Heart left ventricle (tissue), 16 donors: ENCODE results near the gene SLC44A5. TPM values are rescaled to one million over a fixed set of nuclear protein-coding genes. Genes with fewer than 3 reads are reported as not detected.

ENCODE experiments used
- ATAC-seq, 4 donors: fragments of 200-7000 bp; cut with Tn5 transposase; one replicate each; pipeline ENCODE4 v1.9.1; 2020 to 2022; ENCODE audit warnings: moderate library complexity in 4 of 4, mild to moderate bottlenecking in 3 of 4, moderate number of reproducible peaks in 1 of 4
- DNase-seq, 5 donors: peaks; one replicate each; pipeline ENCODE4 v3.0.0-alpha.2; 2020
- H3K27ac ChIP-seq, 12 donors: fragments of 200-600 bp; sonication (generic) in 4 of 12; one replicate each; pipeline versions ENCODE4 v1.5.0 to v1.8.0; 2016 to 2022; ENCODE audit warnings: mild to moderate bottlenecking in 2 of 12
- H3K27me3 ChIP-seq, 9 donors: fragments of 200-600 bp; sonication (generic) in 2 of 9; one replicate each; pipeline versions ENCODE4 v1.5.1 to v1.8.0; 2016 to 2022; ENCODE audit warnings: mild to moderate bottlenecking in 3 of 9
- H3K36me3 ChIP-seq, 9 donors: fragments of 200-600 bp; sonication (generic) in 2 of 9; one replicate each; pipeline versions ENCODE4 v1.5.0 to v1.8.0; 2018 to 2022; ENCODE audit warnings: mild to moderate bottlenecking in 2 of 9
- H3K4me1 ChIP-seq, 12 donors: fragments of 200-600 bp; sonication (generic) in 4 of 12; one replicate each; pipeline versions ENCODE4 v1.5.0 to v1.8.0; 2016 to 2022; ENCODE audit warnings: mild to moderate bottlenecking in 3 of 12
- H3K4me3 ChIP-seq, 12 donors: fragments of 200-600 bp; sonication (generic) in 4 of 12; one replicate each; pipeline versions ENCODE4 v1.5.0 to v1.8.0; 2017 to 2022; ENCODE audit warnings: mild to moderate bottlenecking in 9 of 12, moderate library complexity in 4 of 12
- H3K9me3 ChIP-seq, 12 donors: fragments of 200-600 bp; sonication (generic) in 4 of 12; one replicate each; pipeline versions ENCODE4 v1.5.0 to v1.8.0; 2016 to 2022; ENCODE audit warnings: mild to moderate bottlenecking in 1 of 12
- CTCF ChIP-seq, 12 donors: fragments of 200-600 bp; sonication (generic) in 4 of 12; IDR thresholded peaks; one replicate each; pipeline versions ENCODE4 v1.5.0 to v1.8.0; 2018 to 2022; ENCODE audit warnings: antibody characterized with exemption in 12 of 12, mild to moderate bottlenecking in 5 of 12
- POLR2A ChIP-seq, 2 donors: fragments of 450-650 bp; IDR thresholded peaks; one replicate each; pipeline ENCODE4 v1.6.1; 2017; ENCODE audit warnings: antibody characterized with exemption in 2 of 2, mild to moderate bottlenecking in 2 of 2, moderate library complexity in 2 of 2
- WGBS, 4 donors: extraction: QIAGEN DNeasy Blood & Tissue Kit in 2 of 4; methylation state at CpG; one replicate each; pipeline versions ENCODE4 v1.1.5 to v1.1.7; 2013 to 2018; 5-methylcytosine and 5-hydroxymethylcytosine counted together
- intact Hi-C, 10 donors: fragments of 100-400 bp; cut with DNase I; formaldehyde crosslinking; loops; one replicate each; pipeline versions ENCODE4 v1.11.1 to v1.14.2; 2022
- polyA plus RNA-seq, 2 donors: library from polyadenylated mRNA; stranded (reverse); fragments of 200-250 nt; gene quantifications; one replicate each; pipeline ENCODE4 v1.2.3, GENCODE V29; 2013
- total RNA-seq, 9 donors: library from RNA; depleted of rRNA in 2 of 9; stranded (reverse); fragments of >200 nt in 2 of 9; fragmentation: NEBNext Ultra II Directional in 3 of 9; extraction: Animal tissue kit (Norgen Biotek cat#: 25700) in 3 of 9; gene quantifications; one replicate each; pipeline versions ENCODE4 v1.1.0 to v1.2.4, GENCODE V29; 2016 to 2023
- donor health status: ischemic (EF 13 %, LVEDD 7.1; RV severe dilation, severe dysfunction).
- donor health status: healthy with polysubstance abuse.
- donor health status: DM: no; HTN: yes; CAD: no.
- donor health status: DM: no; HTN: no; CAD: no.
- donor health status: ischemic (EF 25% LVEDD 6.9; RV normal size, moderate dysfunction).
- donor health status: ischemic (EF 25% LVEDD 5.7; RV mildly dilated, moderate dysfunction).
- donor health status: healthy.
- donor health status: DM: yes; HTN: yes; CAD: no.
- donor health status: ischemic (EF 35%, LVEDD 5.7; RV mildly dilated, moderate dysfunction).
- donor health status: nonischemic (EF 11% LVEDD 7.7; RV severe dilation, severe dysfunction).
- donor health status: DM: yes; HTN: yes; CAD: no.
- donor health status: PGD.
- donor health status: ischemic (EF 29% LVEDD 5.4; RV normal size, mild dysfunction).
- donor health status: nonischemic (EF 23%, LVEDD 6.1; RV moderate dilation, normal function).

Gene SLC44A5
- total and polyA plus RNA-seq, 11 donors: 0.07 to 7.5 (median 1.8) TPM; not detected in 1

- Histone ChIP-seq H3K9me3 (no peaks in the 10 kb centered on the region), H3K27me3 (no peaks in the 10 kb centered on the region), H3K4me3 (no peak overlapping the region), H3K4me1 (no peaks in the 10 kb centered on the region), H3K36me3 (no peaks in the 10 kb centered on the region), H3K27ac (no peak overlapping the region)
- intact Hi-C loops: loop anchor here in 1 of 10 donors (5.0 kb wide), 1 partner anchor 437 kb away; no protein-coding TSS in a partner anchor
- TF ChIP-seq CTCF (IDR thresholded peaks at IDR 0.05) (no peak), POLR2A (IDR thresholded peaks at IDR 0.05) (no peak)
- no peak for DNase-seq
- ATAC-seq: no peak
Observed at GRCh38 chr1:75208862-75209261, 402.1 kb downstream of the SLC44A5 start.

- TF ChIP-seq POLR2A (IDR thresholded peaks at IDR 0.05) (no peak), CTCF (IDR thresholded peaks at IDR 0.05) (peak; percentile 30 to 68 (median 56))
- H3K27me3 ChIP-seq: no peaks in the 10 kb centered on the region
- no peaks in the 10 kb centered on the region for H3K9me3 ChIP-seq
- ATAC-seq (no peak), DNase-seq (no peak)
- no peaks in the 10 kb centered on the region for H3K4me1 ChIP-seq
- no peaks in the 10 kb centered on the region for H3K36me3 ChIP-seq
- H3K4me3 ChIP-seq: no peak overlapping the region
- 30 to 35% (median 33%) methylated on average over 8 of the region's 8 CpGs for WGBS, 4 donors
- intact Hi-C loops: loop anchor here in 8 of 10 donors (2.0 to 5.0 kb wide), 2 partner anchors 431 kb away; no protein-coding TSS in a partner anchor
- H3K27ac ChIP-seq: no peak overlapping the region
Observed at GRCh38 chr1:75203415-75204277, 407.3 kb downstream of the SLC44A5 start.

- Histone ChIP-seq H3K27ac (no peak overlapping the region), H3K4me1 (no peaks in the 10 kb centered on the region), H3K27me3 (no peaks in the 10 kb centered on the region), H3K9me3 (no peaks in the 10 kb centered on the region), H3K4me3 (no peak overlapping the region), H3K36me3 (no peaks in the 10 kb centered on the region)
- WGBS, 4 donors: 83 to 91% (median 89%) methylated on average over 4 of the region's 4 CpGs
- no peak for TF ChIP-seq CTCF (IDR thresholded peaks at IDR 0.05)
- TF ChIP-seq POLR2A (IDR thresholded peaks at IDR 0.05): no peak
- no peak for DNase-seq
- no peak for ATAC-seq
- intact Hi-C loops: loop anchor here in 7 of 10 donors (2.0 to 5.0 kb wide), 2 partner anchors 430 kb away; no protein-coding TSS in a partner anchor
Observed at GRCh38 chr1:75202751-75203150, 408.2 kb downstream of the SLC44A5 start.

- H3K27ac ChIP-seq: no peak overlapping the region
Observed at GRCh38 chr1:75198761-75199160, 412.2 kb downstream of the SLC44A5 start.

More at GRCh38 chr1:75198761-75199160, 412.2 kb downstream of the SLC44A5 start:
- Histone ChIP-seq H3K4me1 (no peaks in the 10 kb centered on the region), H3K36me3 (no peaks in the 10 kb centered on the region), H3K9me3 (no peaks in the 10 kb centered on the region), H3K4me3 (no peak overlapping the region), H3K27me3 (peaks cover 0 to 11% (median 0%) of the 10 kb centered on the region in 9 donors)
- no peak for DNase-seq
- no peak for ATAC-seq
- intact Hi-C loops: no loop called here
- TF ChIP-seq CTCF (IDR thresholded peaks at IDR 0.05): no peak
- TF ChIP-seq POLR2A (IDR thresholded peaks at IDR 0.05): no peak
- WGBS, 4 donors: 86 to 92% (median 87%) methylated on average over 1 of the region's 1 CpG
